Activated CD4-positive, alpha-beta T cell treated with anti-CD3 and anti-CD28 coated beads, Interleukin-2, amount 10 ng/mL, durations not matched to agents 7 days and 5 days (primary cell): Measurements from ENCODE around the gene ATP5PD. TPM values are rescaled to one million over a fixed set of nuclear protein-coding genes. Genes with fewer than 3 reads are reported as not detected.
"Not testable (repeated sequence)": the region's sequence is repeated elsewhere in the genome, so short reads cannot be mapped to it uniquely, and the experiment has no call there.

Experiments
- CTCF ChIA-PET: fragments of 350-600 bp; sonication (Branson Sonifier 250); formaldehyde crosslinking; loops from one replicate; lab custom pipeline; 2021; ENCODE audit warnings: antibody characterized with exemption; lab: Charles Lee
- POLR2A ChIA-PET: fragments of 350-600 bp; sonication (Branson Sonifier 250); formaldehyde crosslinking; loops from one replicate; lab custom pipeline; 2021; ENCODE audit warnings: antibody characterized with exemption; lab: Charles Lee
- DNase-seq: peaks from one replicate; pipeline ENCODE4 v3.0.0-alpha.2; 2020
- H3K27ac Mint-ChIP-seq: one replicate; pipeline ENCODE4 v1.8.0; 2021; ENCODE audit warnings: mild to moderate bottlenecking, moderate library complexity, mixed read lengths
- H3K27me3 Mint-ChIP-seq: one replicate; pipeline ENCODE4 v1.8.0; 2021; ENCODE audit warnings: mixed read lengths
- H3K36me3 Mint-ChIP-seq: one replicate; pipeline ENCODE4 v1.8.0; 2021; ENCODE audit warnings: low read depth, mixed read lengths
- H3K4me1 Mint-ChIP-seq: one replicate; pipeline ENCODE4 v1.8.0; 2021; ENCODE audit warnings: mixed read lengths
- H3K4me3 Mint-ChIP-seq: one replicate; pipeline ENCODE4 v1.8.0; 2021; ENCODE audit warnings: mild to moderate bottlenecking, moderate library complexity, mixed read lengths
- H3K9me3 Mint-ChIP-seq: one replicate; pipeline ENCODE4 v1.8.0; 2021; ENCODE audit warnings: mixed read lengths
- total RNA-seq, 2 experiments: library from RNA; stranded (reverse); gene quantifications; one replicate each; pipeline ENCODE4 v1.2.3, GENCODE V29; 2021

The ATP5PD gene
- total RNA-seq, 2 experiments from 2014 or later: 252 to 259 TPM

DNA sequence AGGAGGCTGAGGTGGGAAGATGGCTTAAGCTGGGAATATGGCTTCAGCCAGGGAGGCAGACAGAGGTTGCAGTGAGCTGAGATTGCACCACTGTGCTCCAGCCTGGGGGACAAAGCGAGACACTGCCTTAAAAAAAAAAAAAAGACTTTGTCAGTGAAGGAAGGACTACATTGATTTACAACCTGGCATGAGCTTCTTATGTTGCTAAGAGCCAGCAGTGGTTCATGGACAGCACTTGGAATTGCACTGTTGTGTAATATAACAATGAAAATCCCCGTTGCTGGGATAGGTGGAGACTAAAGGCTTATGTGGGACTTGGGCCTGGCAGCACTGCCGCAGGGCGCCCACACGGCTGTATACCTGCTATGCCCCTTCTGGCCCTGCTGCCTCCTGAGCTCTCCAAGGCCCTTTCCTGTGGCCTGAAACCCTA is 26.9 kb upstream of the ATP5PD start:
- POLR2A ChIA-PET: interaction anchor here (0.6 kb wide), 1 partner anchor 201 kb away, joined by 3 read pairs; the partner anchor contains the start of gene FDXR
- no peaks in the 10 kb centered on the region for H3K27me3 Mint-ChIP-seq
- H3K4me1 Mint-ChIP-seq: peaks cover 22% of the 10 kb centered on the region
- H3K36me3 Mint-ChIP-seq: no peaks in the 10 kb centered on the region
- H3K9me3 Mint-ChIP-seq: no peaks in the 10 kb centered on the region
- H3K4me3 Mint-ChIP-seq: no peak overlapping the region
- peak overlapping the region; percentile 68 for H3K27ac Mint-ChIP-seq
- CTCF ChIA-PET: interaction anchor here (0.9 to 1.8 kb wide), 6 partner anchors 11 to 41 kb away, joined by 3 to 6 read pairs (median 4); partner anchors contain the start of genes ARMC7 and SLC16A5
- no peak for DNase-seq

DNA sequence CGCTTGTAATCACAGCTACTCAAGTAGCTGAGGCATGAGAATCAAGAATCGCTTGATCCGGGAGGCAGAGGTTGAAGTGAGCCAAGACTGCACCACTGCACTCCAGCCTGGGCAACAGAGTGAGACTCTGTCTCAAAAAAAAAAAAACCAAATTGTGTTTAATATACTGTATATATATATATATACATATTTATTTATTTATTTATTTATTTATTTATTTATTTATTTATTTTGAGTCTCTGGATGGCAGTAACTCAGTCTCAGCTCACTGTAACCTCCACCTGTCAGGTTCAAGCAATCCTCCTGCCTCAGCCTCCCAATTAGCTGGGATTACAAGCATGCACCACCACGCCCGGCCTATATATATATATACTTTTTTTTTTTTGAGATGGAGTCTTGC is 26.1 kb upstream of the ATP5PD start:
- H3K36me3 Mint-ChIP-seq, H3K27ac Mint-ChIP-seq, POLR2A ChIA-PET, H3K4me3 Mint-ChIP-seq, H3K9me3 Mint-ChIP-seq, DNase-seq, H3K27me3 Mint-ChIP-seq: not testable (repeated sequence)
- H3K4me1 Mint-ChIP-seq: peaks cover 21% of the 10 kb centered on the region
- CTCF ChIA-PET: interaction anchor here (1.1 to 1.8 kb wide), 4 partner anchors 11 to 37 kb away, joined by 3 to 5 read pairs (median 4); partner anchors contain the start of gene ARMC7

DNA sequence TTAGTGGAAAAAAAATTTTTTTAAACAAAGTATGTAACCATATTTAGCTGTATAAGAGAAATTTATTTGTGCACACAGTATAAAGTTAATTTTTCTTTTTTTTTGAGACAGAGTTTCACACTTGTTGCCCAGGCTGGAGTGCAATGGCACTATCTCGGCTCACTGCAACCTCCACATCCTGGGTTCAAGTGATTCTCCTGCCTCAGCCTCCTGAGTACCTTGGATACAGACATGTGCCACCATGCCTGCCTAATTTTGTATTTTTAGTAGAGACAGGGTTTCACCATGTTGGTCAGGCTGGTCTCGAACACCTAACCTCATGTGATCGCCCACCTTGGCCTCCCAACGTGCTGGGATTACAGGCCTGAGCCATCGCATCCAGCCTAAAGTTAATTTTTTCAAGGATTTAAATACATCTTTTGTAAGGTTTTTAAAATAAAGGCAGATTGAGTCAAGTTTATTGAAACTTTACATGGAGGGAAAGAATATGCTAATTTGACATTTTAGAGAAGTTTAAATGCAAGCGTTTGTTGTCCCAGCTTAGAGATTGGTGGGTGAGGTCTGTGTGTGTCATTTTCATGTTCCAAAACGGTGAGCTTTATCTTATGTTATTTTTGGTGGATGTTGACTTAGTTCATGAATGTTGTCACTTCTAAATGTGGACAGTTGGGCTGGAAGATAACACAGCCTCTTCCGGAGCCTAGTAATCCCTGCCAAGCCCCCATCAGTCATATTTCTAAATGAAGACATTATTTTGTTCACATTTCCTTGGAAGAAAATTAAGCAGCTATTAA is 24.9 kb upstream of the ATP5PD start:
- H3K27me3 Mint-ChIP-seq, DNase-seq, H3K36me3 Mint-ChIP-seq, POLR2A ChIA-PET, H3K9me3 Mint-ChIP-seq, H3K27ac Mint-ChIP-seq, H3K4me3 Mint-ChIP-seq: not testable (repeated sequence)
- H3K4me1 Mint-ChIP-seq: peaks cover 20% of the 10 kb centered on the region
- CTCF ChIA-PET: interaction anchor here (0.7 to 1.9 kb wide), 6 partner anchors 10 to 138 kb away, joined by 3 to 5 read pairs (median 3); no protein-coding TSS in a partner anchor

DNA sequence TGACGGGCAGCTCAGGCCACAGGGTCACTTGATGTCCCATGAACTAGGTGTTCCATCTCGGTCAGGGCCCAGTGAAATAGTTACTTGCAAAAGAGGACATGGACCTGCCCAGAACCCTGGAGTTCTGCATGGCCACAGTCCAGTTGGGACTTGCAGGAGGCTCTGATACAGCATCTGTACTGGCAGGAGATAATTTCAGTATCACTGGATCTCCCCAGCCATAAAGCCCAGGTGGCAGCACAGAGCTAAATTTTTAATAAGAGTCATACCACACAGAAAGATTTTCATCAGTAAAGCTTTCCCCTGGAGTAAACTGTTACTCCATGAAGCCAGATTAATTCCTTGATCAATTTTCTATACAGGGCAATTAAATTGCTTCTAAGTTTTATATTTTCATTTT is 23.0 kb upstream of the ATP5PD start:
- H3K36me3 Mint-ChIP-seq: peaks cover 3% of the 10 kb centered on the region
- ChIA-PET POLR2A (interaction anchor here (0.6 kb wide), 1 partner anchor 10 kb away, joined by 13 read pairs; no protein-coding TSS in a partner anchor), CTCF (interaction anchor here (0.6 to 2.3 kb wide), 6 partner anchors 9 to 248 kb away, joined by 3 to 10 read pairs (median 4); no protein-coding TSS in a partner anchor)
- no peaks in the 10 kb centered on the region for H3K9me3 Mint-ChIP-seq
- peak overlapping the region; percentile 81 for H3K27ac Mint-ChIP-seq
- no peak overlapping the region for H3K4me3 Mint-ChIP-seq
- H3K27me3 Mint-ChIP-seq: no peaks in the 10 kb centered on the region
- DNase-seq: peak; percentile 40
- peaks cover 36% of the 10 kb centered on the region for H3K4me1 Mint-ChIP-seq

DNA sequence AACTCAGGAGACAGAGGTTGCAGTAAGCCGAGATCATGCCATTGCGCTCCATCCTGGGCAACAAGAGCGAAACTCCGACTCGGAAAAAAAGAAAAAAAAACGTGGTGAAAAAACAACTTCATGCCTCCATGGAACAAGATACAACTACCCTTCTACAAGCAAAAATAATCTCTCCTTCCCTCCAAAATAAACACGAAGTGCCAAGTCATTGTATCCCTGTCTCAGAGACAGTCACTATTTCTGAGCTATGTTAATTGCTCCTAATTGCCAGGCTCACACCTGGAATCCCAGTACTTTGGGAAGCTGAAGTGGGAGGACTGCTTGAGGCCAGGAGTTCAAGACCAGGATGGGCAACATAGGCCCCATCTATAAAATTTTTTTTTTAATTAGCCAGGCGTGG is 22.0 kb upstream of the ATP5PD start:
- POLR2A ChIA-PET: interaction anchor here (0.7 kb wide), 1 partner anchor 147 kb away, joined by 5 read pairs; no protein-coding TSS in a partner anchor

DNA sequence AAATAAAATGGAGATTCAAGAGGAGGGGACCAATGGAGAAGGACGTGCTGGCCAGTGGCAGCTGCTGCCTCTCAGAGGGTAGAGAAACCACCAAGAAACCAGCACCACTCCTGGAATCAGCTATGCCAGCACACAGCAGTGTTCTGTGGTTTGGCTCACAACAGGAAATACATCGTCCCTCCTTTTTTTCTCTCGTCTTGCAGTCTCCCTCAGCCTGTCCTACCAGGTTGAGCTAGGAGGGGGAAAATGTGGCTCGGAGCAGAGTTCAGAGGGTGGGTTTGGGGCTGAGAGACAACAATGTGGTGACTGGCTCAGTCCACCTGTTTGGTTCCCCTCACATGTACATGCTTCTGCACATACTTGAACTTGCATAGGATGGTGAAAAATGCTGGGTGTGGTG is 21.1 kb upstream of the ATP5PD start:
- Mint-ChIP-seq H3K9me3 (no peaks in the 10 kb centered on the region), H3K27ac (peak overlapping the region; percentile 96), H3K4me1 (peaks cover 40% of the 10 kb centered on the region), H3K4me3 (peak overlapping the region; percentile 44), H3K36me3 (peaks cover 18% of the 10 kb centered on the region), H3K27me3 (no peaks in the 10 kb centered on the region)
- CTCF ChIA-PET: interaction anchor here (0.5 to 1.6 kb wide), 5 partner anchors 20 to 1438 kb away, joined by 3 to 4 read pairs (median 3); partner anchors contain the start of gene SLC16A5
- peak; percentile 68 for DNase-seq
- POLR2A ChIA-PET: no interaction called here

More for the DNA sequence above, 22.0 kb upstream of the ATP5PD start:
- no peak for DNase-seq
- H3K36me3 Mint-ChIP-seq: peaks cover 12% of the 10 kb centered on the region
- no peak overlapping the region for H3K4me3 Mint-ChIP-seq
- H3K27ac Mint-ChIP-seq: peak overlapping the region; percentile 68
- H3K27me3 Mint-ChIP-seq: no peaks in the 10 kb centered on the region
- no peaks in the 10 kb centered on the region for H3K9me3 Mint-ChIP-seq
- CTCF ChIA-PET: interaction anchor here (0.7 to 2.3 kb wide), 3 partner anchors 14 to 100 kb away, joined by 3 to 10 read pairs (median 4); no protein-coding TSS in a partner anchor
- H3K4me1 Mint-ChIP-seq: peaks cover 40% of the 10 kb centered on the region

DNA sequence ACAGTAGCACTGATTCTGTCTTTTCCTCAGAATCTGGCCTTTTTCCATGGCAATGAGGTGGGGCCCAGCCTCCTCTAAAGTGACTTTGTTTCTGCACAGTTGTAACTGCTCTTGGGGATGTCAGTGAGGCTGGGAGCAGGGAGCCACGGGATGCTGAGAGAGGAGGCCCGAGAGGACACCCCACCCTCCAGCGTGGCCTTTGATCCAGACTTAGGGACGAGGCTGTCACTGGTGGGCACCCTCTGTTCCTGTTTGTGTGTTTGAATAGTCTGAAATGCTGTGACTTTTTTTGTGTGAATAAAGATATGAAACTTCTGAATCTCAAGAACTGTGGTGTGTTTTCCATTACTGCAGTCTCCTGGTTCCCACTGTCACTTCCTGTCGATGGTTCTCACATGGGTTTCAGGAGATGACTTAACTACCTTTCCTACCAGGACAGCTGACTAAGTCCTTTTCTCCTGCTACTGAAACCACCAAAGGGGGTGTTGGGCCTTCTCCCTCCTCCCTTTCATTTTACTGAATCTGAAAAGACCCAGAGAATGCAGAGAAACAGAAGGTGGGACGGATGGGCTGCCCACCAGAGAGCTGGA is 18.9 kb upstream of the ATP5PD start:
- Mint-ChIP-seq H3K36me3 (peaks cover 36% of the 10 kb centered on the region), H3K4me1 (peaks cover 41% of the 10 kb centered on the region), H3K4me3 (no peak overlapping the region), H3K27ac (peak overlapping the region; percentile 83), H3K27me3 (no peaks in the 10 kb centered on the region), H3K9me3 (no peaks in the 10 kb centered on the region)
- ChIA-PET POLR2A (no interaction called here), CTCF (interaction anchor here (0.6 to 0.7 kb wide), 3 partner anchors 53 to 265 kb away, joined by 3 to 9 read pairs (median 3); partner anchors contain the start of genes MIF4GD and MRPL58)
- no peak for DNase-seq

DNA sequence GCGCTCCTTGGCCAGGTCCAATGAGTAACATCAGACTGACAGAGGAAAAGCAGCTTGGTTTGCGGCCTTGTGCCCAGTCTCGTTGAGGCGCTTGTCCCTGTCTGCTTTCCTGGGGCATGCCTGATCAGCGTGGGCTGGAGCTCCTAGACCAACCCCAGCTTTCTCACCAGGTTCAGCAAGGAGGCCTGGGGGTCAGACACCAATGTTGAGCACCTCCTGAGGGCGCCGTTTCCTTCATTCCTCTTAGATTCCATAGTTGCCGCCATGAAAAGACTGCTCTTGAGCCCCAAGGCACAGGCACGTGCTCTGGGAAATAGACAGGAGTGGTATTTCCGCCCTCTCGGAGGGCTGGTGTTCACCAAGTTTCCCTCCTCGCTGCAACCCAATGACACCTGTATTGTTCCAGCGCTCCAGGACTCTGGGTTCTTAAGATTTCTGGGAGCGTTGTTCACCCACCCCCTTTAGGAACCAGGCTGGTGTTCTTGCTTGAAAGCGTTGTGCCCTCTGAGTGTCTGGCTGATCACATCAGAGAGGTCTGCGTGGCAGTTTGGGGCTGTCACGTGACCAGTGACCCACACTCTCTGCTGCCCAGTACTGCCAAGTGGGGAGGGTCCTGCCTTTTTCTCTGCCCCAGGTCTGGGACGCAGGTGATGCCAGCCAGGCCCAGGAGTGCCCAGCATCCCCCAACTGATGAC is 18.2 kb upstream of the ATP5PD start:
- H3K4me1 Mint-ChIP-seq: peaks cover 44% of the 10 kb centered on the region
- peaks cover 39% of the 10 kb centered on the region for H3K36me3 Mint-ChIP-seq
- POLR2A ChIA-PET: no interaction called here
- H3K9me3 Mint-ChIP-seq: no peaks in the 10 kb centered on the region
- H3K27me3 Mint-ChIP-seq: no peaks in the 10 kb centered on the region
- CTCF ChIA-PET: interaction anchor here (2.0 kb wide), 1 partner anchor 10 kb away, joined by 7 read pairs; no protein-coding TSS in a partner anchor
- no peak for DNase-seq
- H3K27ac Mint-ChIP-seq: peak overlapping the region; percentile 83
- H3K4me3 Mint-ChIP-seq: no peak overlapping the region

DNA sequence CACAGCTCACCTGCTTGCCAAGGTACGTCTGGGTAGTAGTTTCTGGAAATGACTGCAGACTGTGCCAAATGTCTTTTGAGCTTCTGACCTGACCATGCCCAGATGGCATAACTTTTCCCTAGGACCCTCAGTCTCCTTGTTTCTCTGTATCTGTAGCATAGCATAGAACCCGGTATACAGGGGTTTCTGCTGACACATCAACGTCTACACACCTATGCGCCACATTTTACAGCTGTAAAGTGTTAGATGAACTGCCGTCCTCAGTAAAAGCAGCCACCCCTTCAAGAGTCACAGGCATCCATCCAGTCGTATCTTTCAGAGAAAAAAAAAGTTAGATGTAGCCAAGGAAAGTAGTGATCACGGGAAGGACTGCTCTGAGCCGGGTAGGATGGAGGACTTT is 17.7 kb upstream of the ATP5PD start:
- Mint-ChIP-seq H3K27me3 (no peaks in the 10 kb centered on the region), H3K4me1 (peaks cover 45% of the 10 kb centered on the region), H3K9me3 (no peaks in the 10 kb centered on the region), H3K4me3 (no peak overlapping the region), H3K27ac (no peak overlapping the region), H3K36me3 (peaks cover 41% of the 10 kb centered on the region)
- POLR2A ChIA-PET: no interaction called here
- CTCF ChIA-PET: interaction anchor here (2.0 kb wide), 1 partner anchor 10 kb away, joined by 7 read pairs; no protein-coding TSS in a partner anchor
- no peak for DNase-seq

DNA sequence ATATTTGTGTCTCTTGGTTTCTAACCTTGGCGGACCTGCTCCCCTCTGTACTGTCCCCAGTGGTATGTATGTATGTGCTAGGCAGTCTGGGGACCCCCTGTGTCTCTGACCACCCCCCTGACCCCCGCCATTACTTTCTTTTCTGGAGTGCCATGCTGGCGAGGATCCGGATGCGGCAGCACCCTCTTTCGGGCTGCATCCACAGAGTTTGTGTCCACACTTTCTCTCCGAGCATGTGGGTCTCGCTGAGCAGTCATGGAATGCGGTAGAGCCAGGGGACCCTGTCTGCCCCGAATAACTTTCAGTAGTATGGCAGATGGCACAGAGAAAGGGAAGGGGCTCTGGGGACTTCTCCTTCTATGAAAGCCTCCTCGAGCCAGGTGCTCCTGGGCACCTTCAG is 17.3 kb upstream of the ATP5PD start:
- peaks cover 47% of the 10 kb centered on the region for H3K4me1 Mint-ChIP-seq
- DNase-seq: no peak
- H3K27me3 Mint-ChIP-seq: no peaks in the 10 kb centered on the region
- CTCF ChIA-PET: interaction anchor here (2.0 kb wide), 1 partner anchor 9 kb away, joined by 7 read pairs; no protein-coding TSS in a partner anchor
- POLR2A ChIA-PET: no interaction called here
- H3K4me3 Mint-ChIP-seq: no peak overlapping the region
- no peak overlapping the region for H3K27ac Mint-ChIP-seq
- H3K9me3 Mint-ChIP-seq: no peaks in the 10 kb centered on the region
- H3K36me3 Mint-ChIP-seq: peaks cover 42% of the 10 kb centered on the region

DNA sequence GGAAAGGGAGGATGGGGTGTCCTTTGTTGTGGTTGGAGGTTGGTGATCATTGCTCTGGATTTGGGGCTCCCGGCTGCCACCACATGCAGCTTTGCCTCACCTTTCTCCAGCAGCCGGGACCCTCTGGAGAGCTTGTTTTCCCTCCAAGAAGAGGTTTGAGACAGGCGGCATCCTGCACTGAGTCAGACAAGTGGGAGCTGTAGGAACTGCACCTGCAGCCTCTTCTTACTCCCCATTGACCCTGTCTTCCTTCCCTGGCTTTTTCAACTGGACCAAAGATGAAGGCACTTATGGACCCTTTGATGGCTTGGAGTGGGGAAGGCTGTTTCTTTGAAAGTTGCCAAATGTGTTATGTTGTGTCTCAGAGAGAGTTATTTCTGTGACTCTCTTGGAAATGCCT is 16.9 kb upstream of the ATP5PD start:
- no peak overlapping the region for H3K27ac Mint-ChIP-seq
- POLR2A ChIA-PET: no interaction called here
- DNase-seq: no peak
- peaks cover 42% of the 10 kb centered on the region for H3K36me3 Mint-ChIP-seq
- no peaks in the 10 kb centered on the region for H3K9me3 Mint-ChIP-seq
- CTCF ChIA-PET: interaction anchor here (2.0 kb wide), 1 partner anchor 9 kb away, joined by 7 read pairs; no protein-coding TSS in a partner anchor
- H3K4me1 Mint-ChIP-seq: peaks cover 44% of the 10 kb centered on the region
- H3K4me3 Mint-ChIP-seq: no peak overlapping the region
- no peaks in the 10 kb centered on the region for H3K27me3 Mint-ChIP-seq

DNA sequence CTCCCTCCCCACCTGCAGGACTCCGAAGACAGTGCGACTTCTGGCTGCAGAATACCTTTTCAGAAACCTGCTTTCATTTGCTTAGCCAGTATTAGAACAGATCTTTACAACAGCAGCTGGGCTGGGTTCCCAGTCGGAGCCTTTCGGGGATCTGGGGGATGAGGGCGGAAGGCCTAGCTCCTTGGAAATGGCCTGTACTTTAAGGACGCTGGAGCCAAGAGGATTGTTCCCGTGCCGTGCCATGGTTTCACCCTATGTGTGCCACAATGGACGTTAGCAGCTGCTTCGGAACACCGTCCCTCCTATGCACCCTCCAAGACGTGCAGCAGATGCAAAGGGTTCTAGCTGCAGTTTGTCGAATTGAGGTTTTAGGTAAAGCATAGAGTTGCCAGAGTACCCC is 16.4 kb upstream of the ATP5PD start:
- ChIA-PET CTCF (interaction anchor here (0.6 to 2.0 kb wide), 2 partner anchors 8 to 755 kb away, joined by 3 to 7 read pairs; no protein-coding TSS in a partner anchor), POLR2A (no interaction called here)
- Mint-ChIP-seq H3K27ac (no peak overlapping the region), H3K9me3 (no peaks in the 10 kb centered on the region), H3K4me3 (no peak overlapping the region), H3K4me1 (peaks cover 42% of the 10 kb centered on the region), H3K36me3 (peaks cover 42% of the 10 kb centered on the region), H3K27me3 (no peaks in the 10 kb centered on the region)
- no peak for DNase-seq
